Skeletal muscle tissue (tissue), 4 donors: ENCODE data around the gene ST7. TPM values are rescaled to one million over a fixed set of nuclear protein-coding genes. Genes with fewer than 3 reads are reported as not detected.

Experiments used
- H3K27ac ChIP-seq: one replicate; pipeline ENCODE4 v1.7.0; 2013; ENCODE audit warnings: mild to moderate bottlenecking, low read depth, low read length, inconsistent platforms
- H3K27me3 ChIP-seq, 3 donors: one replicate each; pipeline ENCODE4 v1.7.0; 2013; ENCODE audit warnings: low read length in 3 of 3; ENCODE audit not compliant: control insufficient read depth in 3 of 3, insufficient read depth in 3 of 3
- H3K36me3 ChIP-seq, 3 donors: one replicate each; pipeline ENCODE4 v1.7.0; 2013; ENCODE audit warnings: low read length in 3 of 3; ENCODE audit not compliant: control insufficient read depth in 3 of 3, insufficient read depth in 3 of 3
- H3K4me1 ChIP-seq, 3 donors: one replicate each; pipeline ENCODE4 v1.7.0; 2013; ENCODE audit warnings: low read length in 3 of 3, mild to moderate bottlenecking in 3 of 3; ENCODE audit not compliant: control insufficient read depth in 3 of 3, insufficient read depth in 3 of 3
- H3K4me3 ChIP-seq, 3 donors: one replicate each; pipeline ENCODE4 v1.7.0; 2013; ENCODE audit warnings: low read length in 3 of 3
- H3K9ac ChIP-seq, 3 donors: one replicate each; pipeline ENCODE4 v1.7.0; 2013; ENCODE audit warnings: low read length in 3 of 3, mild to moderate bottlenecking in 3 of 3, moderate library complexity in 2 of 3, low read depth in 1 of 3
- H3K9me3 ChIP-seq, 3 donors: one replicate each; pipeline ENCODE4 v1.7.0; 2013; ENCODE audit warnings: low read length in 3 of 3; ENCODE audit not compliant: control insufficient read depth in 3 of 3
- total RNA-seq: library from RNA; depleted of rRNA; stranded (reverse); fragments of >200 nt; gene quantifications from one replicate; pipeline ENCODE4 v1.2.3, GENCODE V29; 2014
- donor health status: Osteomylitis.

ST7 gene
- total RNA-seq, 1 donor from 2014 or later: 23.0 TPM

DNA sequence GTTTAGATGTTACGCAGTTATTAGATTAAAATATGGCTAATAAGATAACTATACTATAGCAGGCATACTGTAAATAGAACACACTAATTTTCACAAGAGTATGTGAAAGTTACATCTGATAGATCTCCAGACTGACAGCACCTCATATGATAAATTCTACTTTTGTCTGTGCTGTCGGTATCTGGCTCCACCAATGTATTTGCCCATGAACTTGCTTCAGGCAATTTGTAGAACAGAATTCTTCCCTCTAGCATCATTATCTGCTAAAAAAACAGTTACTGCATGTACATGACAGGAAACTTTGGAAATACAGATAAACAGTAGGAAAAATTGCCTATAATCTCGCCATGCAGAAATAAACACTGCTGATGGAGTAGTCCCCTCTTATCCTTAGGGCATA lies 231.8 kb downstream of the ST7 start:
- Histone ChIP-seq H3K4me1 (no peaks in the 10 kb centered on the region), H3K27ac (no peak overlapping the region), H3K4me3 (no peak overlapping the region), H3K27me3 (no peaks in the 10 kb centered on the region), H3K9me3 (no peaks in the 10 kb centered on the region), H3K36me3 (peaks cover 0 to 9% (median 9%) of the 10 kb centered on the region in 3 donors), H3K9ac (no peak overlapping the region)

DNA sequence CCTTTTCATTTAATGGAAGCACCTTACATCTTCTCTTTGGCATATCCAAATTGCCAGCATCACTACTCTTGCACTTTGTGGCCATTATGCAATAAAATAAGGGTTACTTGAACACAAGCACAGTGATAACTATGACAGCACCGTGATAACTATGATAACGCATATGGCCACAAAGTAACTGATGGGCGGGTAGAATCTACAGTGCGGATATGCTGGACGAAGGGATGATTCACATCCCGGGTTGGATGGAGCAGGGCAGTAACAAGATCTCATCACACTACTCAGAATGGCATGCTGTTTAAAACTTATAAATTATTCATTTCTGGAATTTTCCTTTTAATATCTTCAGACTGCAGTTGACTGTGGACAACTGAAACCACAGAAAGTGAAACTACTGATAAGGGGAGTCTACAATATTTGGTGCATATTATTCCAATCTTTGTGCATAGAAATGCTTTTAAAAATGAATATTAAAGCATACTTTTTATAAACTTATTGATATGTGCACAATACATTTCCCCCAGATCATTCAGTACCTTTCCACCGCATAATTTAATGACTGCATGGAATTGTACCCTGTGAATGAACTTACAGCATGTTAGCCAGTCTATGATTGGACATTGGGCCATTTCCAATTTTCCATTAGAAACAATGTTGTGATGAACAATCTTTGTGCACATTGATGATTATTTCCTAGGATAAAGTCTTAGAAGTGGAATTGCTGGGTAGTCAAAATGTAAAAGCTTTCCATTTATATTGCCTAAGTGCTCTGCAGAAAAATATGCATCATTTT lies 233.1 kb downstream of the ST7 start:
- Histone ChIP-seq H3K9ac (no peak overlapping the region), H3K36me3 (peaks cover 0 to 17% (median 15%) of the 10 kb centered on the region in 3 donors), H3K9me3 (no peaks in the 10 kb centered on the region), H3K27me3 (no peaks in the 10 kb centered on the region), H3K4me3 (no peak overlapping the region), H3K4me1 (no peaks in the 10 kb centered on the region), H3K27ac (no peak overlapping the region)

DNA sequence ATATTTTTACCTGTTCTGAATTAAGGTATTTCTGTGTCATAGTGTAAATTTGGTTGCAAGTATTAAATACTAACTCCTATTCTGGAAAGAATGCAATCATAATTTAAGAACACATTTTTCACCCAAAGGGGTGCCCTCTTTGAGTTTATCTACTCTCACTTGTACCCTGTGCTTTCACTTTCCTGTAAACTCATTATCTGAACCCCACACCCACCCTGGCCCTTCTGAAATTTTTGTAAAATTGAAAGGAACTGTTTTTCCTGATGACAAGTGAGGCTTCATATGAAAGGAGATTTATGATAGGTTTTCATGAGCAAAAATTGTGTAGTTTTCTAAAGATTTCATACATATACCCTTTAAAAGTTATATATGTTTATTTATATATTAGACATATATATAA lies 235.1 kb downstream of the ST7 start:
- peaks cover 0 to 21% (median 17%) of the 10 kb centered on the region in 3 donors for H3K36me3 ChIP-seq
- H3K9me3 ChIP-seq: no peaks in the 10 kb centered on the region
- no peaks in the 10 kb centered on the region for H3K27me3 ChIP-seq
- H3K4me1 ChIP-seq: no peaks in the 10 kb centered on the region
- no peak overlapping the region for H3K9ac ChIP-seq
- H3K4me3 ChIP-seq: no peak overlapping the region
- no peak overlapping the region for H3K27ac ChIP-seq

DNA sequence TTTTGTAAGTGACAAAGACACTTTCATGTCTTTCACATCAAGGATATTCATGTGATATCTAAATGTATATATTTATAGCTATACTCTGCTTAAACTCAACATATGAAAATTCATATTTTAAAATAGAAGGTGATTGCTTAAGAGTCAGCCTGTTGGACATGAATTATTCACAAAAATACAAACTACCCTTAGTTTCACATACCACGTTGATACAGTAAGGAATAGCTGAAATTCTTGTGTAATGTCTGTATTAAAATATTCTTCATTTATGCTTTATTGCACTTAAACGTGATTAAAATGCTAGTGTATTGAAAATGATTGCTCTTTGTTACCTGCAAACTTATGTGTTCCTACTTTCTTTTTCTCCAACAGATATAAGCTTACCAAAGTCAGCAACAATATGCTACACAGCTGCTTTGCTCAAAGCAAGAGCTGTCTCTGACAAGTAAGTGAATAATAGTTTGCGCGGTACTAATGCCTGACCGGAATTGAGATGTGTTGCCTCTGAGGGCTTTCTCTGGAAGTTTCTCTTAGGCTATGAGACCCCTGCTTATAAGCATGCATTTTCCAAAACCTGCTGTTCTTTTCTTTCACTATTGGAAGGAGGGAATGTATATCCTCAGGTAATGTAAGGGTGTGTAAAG lies 235.8 kb downstream of the ST7 start:
- Histone ChIP-seq H3K4me3 (no peak overlapping the region), H3K9me3 (no peaks in the 10 kb centered on the region), H3K4me1 (no peaks in the 10 kb centered on the region), H3K27ac (no peak overlapping the region), H3K36me3 (peaks cover 0 to 21% (median 17%) of the 10 kb centered on the region in 3 donors), H3K27me3 (no peaks in the 10 kb centered on the region), H3K9ac (no peak overlapping the region)

DNA sequence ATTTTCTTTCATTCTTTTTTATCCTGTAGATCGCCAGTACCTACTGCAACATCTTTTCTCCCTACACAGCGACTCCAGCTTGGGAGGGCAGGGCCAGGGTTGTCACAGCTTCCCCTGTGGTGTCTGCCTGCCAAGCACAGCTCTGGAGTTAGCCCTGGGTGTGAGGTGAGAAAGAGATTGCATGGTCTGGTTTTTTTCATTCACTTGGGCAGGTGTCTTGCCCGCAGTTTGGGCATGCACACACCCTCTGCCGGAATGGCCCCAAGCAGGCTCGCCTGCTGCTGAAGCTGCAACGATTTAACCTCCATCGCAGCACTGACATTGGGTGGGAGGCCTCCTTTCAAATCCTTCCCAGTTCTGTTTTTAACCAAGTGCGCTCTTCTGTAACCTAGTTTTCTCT lies 236.8 kb downstream of the ST7 start:
- no peaks in the 10 kb centered on the region for H3K4me1 ChIP-seq
- no peak overlapping the region for H3K27ac ChIP-seq
- H3K4me3 ChIP-seq: no peak overlapping the region
- no peaks in the 10 kb centered on the region for H3K9me3 ChIP-seq
- no peaks in the 10 kb centered on the region for H3K27me3 ChIP-seq
- H3K9ac ChIP-seq: no peak overlapping the region
- H3K36me3 ChIP-seq: peaks cover 0 to 21% (median 19%) of the 10 kb centered on the region in 3 donors

DNA sequence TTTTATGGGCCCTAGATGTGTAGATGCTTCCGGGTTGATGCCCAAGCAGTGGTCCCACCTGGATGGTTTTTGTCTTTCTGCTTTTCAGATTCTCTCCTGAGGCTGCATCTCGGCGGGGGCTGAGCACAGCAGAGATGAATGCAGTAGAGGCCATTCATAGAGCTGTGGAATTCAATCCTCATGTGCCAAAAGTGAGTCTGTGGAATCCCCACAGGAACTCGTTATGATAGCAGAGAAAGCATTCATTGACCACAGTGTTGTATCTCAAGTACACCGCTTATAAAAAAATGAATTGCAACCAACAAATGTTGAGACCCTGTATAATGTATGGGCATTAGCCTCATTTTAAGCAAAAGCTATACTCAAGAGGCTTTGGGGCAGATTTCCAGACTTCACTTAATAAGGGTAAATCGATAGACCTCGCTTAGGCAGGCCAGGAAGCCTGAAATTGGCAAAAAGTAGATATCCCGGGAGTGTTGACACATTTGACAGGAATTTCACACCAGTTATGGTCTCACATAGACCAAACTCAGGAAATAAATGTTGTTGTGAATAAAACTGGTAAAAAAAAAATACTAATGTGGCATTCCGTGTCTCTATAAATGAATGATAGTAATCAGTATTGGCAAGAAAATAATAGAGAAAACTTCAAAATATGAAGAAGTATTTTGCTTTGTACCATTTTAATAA lies 237.6 kb downstream of the ST7 start:
- Histone ChIP-seq H3K27ac (no peak overlapping the region), H3K4me1 (no peaks in the 10 kb centered on the region), H3K27me3 (no peaks in the 10 kb centered on the region), H3K36me3 (peaks cover 0 to 21% (median 19%) of the 10 kb centered on the region in 3 donors), H3K4me3 (no peak overlapping the region), H3K9me3 (no peaks in the 10 kb centered on the region), H3K9ac (no peak overlapping the region)

DNA sequence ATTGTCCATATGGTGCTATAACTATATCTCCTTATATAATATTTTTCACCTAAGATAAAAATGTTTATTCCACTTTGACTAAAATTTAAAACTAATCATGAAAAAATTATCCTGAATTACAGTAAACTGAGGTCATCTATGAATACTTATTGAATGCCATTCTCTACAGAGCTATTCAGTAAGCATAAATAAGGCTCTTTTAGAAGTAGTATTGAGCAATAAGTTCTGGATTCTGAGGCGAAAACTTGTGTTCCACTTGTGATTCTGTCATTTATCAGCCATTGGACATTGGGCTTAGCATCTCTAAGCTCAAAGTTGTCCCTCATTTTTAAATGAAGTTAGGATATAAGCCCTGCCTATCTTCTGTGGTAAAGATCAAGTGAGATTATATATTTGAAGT lies 238.8 kb downstream of the ST7 start:
- H3K4me3 ChIP-seq: no peak overlapping the region
- no peaks in the 10 kb centered on the region for H3K9me3 ChIP-seq
- H3K9ac ChIP-seq: no peak overlapping the region
- H3K27ac ChIP-seq: no peak overlapping the region
- no peaks in the 10 kb centered on the region for H3K27me3 ChIP-seq
- peaks cover 0 to 21% (median 19%) of the 10 kb centered on the region in 3 donors for H3K36me3 ChIP-seq
- no peaks in the 10 kb centered on the region for H3K4me1 ChIP-seq

DNA sequence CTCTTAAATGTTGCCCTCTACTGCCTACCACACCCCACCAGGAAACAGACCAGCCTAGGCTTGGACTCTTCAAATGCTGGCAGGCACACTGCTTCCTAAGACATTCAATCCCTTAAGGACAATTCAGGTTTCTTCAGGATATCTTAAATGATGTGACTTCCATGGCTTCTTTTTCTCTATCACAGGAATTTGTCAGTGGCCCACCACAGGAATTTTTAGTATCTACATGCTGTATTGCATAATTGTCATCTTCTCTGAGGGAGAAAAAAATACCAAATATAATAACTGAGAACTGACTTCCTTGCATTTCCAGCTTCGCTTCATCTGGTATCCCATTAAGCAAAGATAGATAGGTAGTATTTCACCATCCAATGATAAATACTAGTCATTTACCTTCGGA lies 240.3 kb downstream of the ST7 start:
- peaks cover 5 to 24% (median 20%) of the 10 kb centered on the region in 3 donors for H3K36me3 ChIP-seq
- no peak overlapping the region for H3K27ac ChIP-seq
- H3K9me3 ChIP-seq: no peaks in the 10 kb centered on the region
- no peaks in the 10 kb centered on the region for H3K27me3 ChIP-seq
- no peak overlapping the region for H3K4me3 ChIP-seq
- no peak overlapping the region for H3K9ac ChIP-seq
- no peaks in the 10 kb centered on the region for H3K4me1 ChIP-seq

DNA sequence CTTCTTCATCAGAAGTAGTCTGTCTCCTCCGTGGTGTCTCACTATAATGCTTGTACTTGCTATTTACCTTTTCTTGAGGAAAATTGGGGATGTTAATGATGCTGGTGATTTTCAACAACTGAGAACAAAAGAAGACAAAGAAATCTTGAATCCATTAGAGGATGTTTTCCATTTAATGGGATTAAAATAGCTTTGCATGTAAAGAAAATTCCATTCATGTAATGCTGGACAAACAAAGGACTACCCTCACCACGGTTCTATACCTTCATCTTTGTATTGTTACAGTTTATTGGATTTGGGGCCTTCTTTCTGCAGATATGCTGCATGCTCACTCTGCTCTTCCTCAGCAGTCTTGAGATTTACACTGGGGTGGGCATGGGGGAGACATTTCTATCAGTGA lies 241.1 kb downstream of the ST7 start:
- Histone ChIP-seq H3K27me3 (no peaks in the 10 kb centered on the region), H3K9me3 (no peaks in the 10 kb centered on the region), H3K27ac (no peak overlapping the region), H3K9ac (no peak overlapping the region), H3K4me3 (no peak overlapping the region), H3K36me3 (peaks cover 5 to 21% (median 20%) of the 10 kb centered on the region in 3 donors), H3K4me1 (no peaks in the 10 kb centered on the region)
